Liver (tissue), 9 donors: ENCODE data around the gene SLC11A1. TPM values are rescaled to one million over a fixed set of nuclear protein-coding genes. Genes with fewer than 3 reads are reported as not detected.

Experiments
- DNase-seq: peaks from one replicate; pipeline ENCODE4 v3.0.0-alpha.2; 2017; ENCODE audit warnings: low spot score
- H3K27ac ChIP-seq, 2 donors: one replicate each; pipeline ENCODE4 v1.7.0; 2013; ENCODE audit warnings: inconsistent platforms in 2 of 2, low read length in 2 of 2, control low read depth in 1 of 2, low read depth in 1 of 2, mild to moderate bottlenecking in 1 of 2
- H3K27me3 ChIP-seq, 4 donors: one replicate each; pipeline versions ENCODE4 v1.6.1 to v1.7.0; 2013; ENCODE audit warnings: low read length in 3 of 4, inconsistent platforms in 1 of 4, mild to moderate bottlenecking in 1 of 4, moderate library complexity in 1 of 4; ENCODE audit not compliant: control insufficient read depth in 4 of 4, insufficient read depth in 4 of 4
- H3K36me3 ChIP-seq, 4 donors: one replicate each; pipeline versions ENCODE4 v1.6.1 to v1.7.0; 2013; ENCODE audit warnings: low read length in 3 of 4, mild to moderate bottlenecking in 3 of 4, low read depth in 1 of 4, moderate library complexity in 1 of 4; ENCODE audit not compliant: control insufficient read depth in 4 of 4, insufficient read depth in 3 of 4
- H3K4me1 ChIP-seq, 4 donors: one replicate each; pipeline versions ENCODE4 v1.6.1 to v1.7.0; 2013; ENCODE audit warnings: low read length in 3 of 4, mild to moderate bottlenecking in 3 of 4, moderate library complexity in 1 of 4; ENCODE audit not compliant: control insufficient read depth in 4 of 4, insufficient read depth in 4 of 4
- H3K4me3 ChIP-seq, 3 donors: one replicate each; pipeline versions ENCODE4 v1.6.1 to v1.7.0; 2013; ENCODE audit warnings: low read length in 3 of 3, control low read depth in 1 of 3, low read depth in 1 of 3, mild to moderate bottlenecking in 1 of 3
- H3K9ac ChIP-seq, 2 donors: one replicate each; pipeline ENCODE4 v1.7.0; 2013; ENCODE audit warnings: low read length in 2 of 2, mild to moderate bottlenecking in 2 of 2, moderate library complexity in 2 of 2, control low read depth in 1 of 2, low read depth in 1 of 2
- H3K9me3 ChIP-seq, 4 donors: one replicate each; pipeline versions ENCODE4 v1.6.1 to v1.7.0; 2013; ENCODE audit warnings: low read length in 3 of 4; ENCODE audit not compliant: control insufficient read depth in 4 of 4
- ATF3 ChIP-seq: IDR thresholded peaks from 2 replicates; pipeline ENCODE4 v1.6.1; 2016; ENCODE audit warnings: antibody characterized with exemption
- FOXA1 ChIP-seq: IDR thresholded peaks from 2 replicates; pipeline ENCODE4 v1.6.1; 2016; ENCODE audit warnings: antibody characterized with exemption
- FOXA2 ChIP-seq: IDR thresholded peaks from 2 replicates; pipeline ENCODE4 v1.6.1; 2016; ENCODE audit warnings: antibody characterized with exemption
- HNF4A ChIP-seq, 2 donors: conservative IDR thresholded peaks; 2 replicates each; pipeline ENCODE4 v1.6.1; 2016; ENCODE audit warnings: antibody characterized with exemption in 2 of 2, mild to moderate bottlenecking in 2 of 2
- RAD21 ChIP-seq, 2 donors: IDR thresholded peaks; 2 replicates each; pipeline ENCODE4 v1.6.1; 2016; ENCODE audit warnings: antibody characterized with exemption in 2 of 2, mild to moderate bottlenecking in 2 of 2
- RXRA ChIP-seq, 2 donors: IDR thresholded peaks; 2 replicates each; pipeline ENCODE4 v1.6.1; 2017 to 2018; ENCODE audit warnings: antibody characterized with exemption in 2 of 2, mild to moderate bottlenecking in 1 of 2
- SP1 ChIP-seq: IDR thresholded peaks from 2 replicates; pipeline ENCODE4 v1.6.1; 2018; ENCODE audit warnings: antibody characterized with exemption, mild to moderate bottlenecking
- ZBTB33 ChIP-seq: IDR thresholded peaks from 2 replicates; pipeline ENCODE4 v1.6.1; 2016; ENCODE audit warnings: antibody characterized with exemption
- WGBS: extraction: QIAGEN DNeasy Blood & Tissue Kit; methylation state at CpG from one replicate; pipeline ENCODE4 v1.1.7; 2013; 5-methylcytosine and 5-hydroxymethylcytosine counted together
- polyA plus RNA-seq, 2 donors: library from polyadenylated mRNA; stranded (reverse) in 1 of 2; unstranded in 1 of 2; fragments of 200-250 nt in 1 of 2; fragments of >200 nt in 1 of 2; fragmentation: Nextera tagmentation in 1 of 2; extraction: Ambion mirVana in 1 of 2; gene quantifications; one replicate each; pipeline versions ENCODE4 v1.2.1 to v1.2.3, GENCODE V29; 2013 to 2015
- total RNA-seq, 2 donors: library from RNA; depleted of rRNA; stranded (reverse); fragments of >200 nt; gene quantifications; one replicate each; pipeline ENCODE4 v1.2.3, GENCODE V29; 2014
- TF ChIP-seq, protein P1 (sequence below): fragments of 150-350 bp; IDR thresholded peaks from 2 replicates; pipeline ENCODE4 v1.5.1; 2017; ENCODE audit warnings: improper control_type of control experiment, low read depth, low read length; ENCODE audit not compliant: missing input control
- donor health status: healthy.
- donor health status: healthy.
- donor health status: healthy.
- donor health status: healthy.
- donor health status: healthy.

Gene SLC11A1
- total and polyA plus RNA-seq, 4 donors: 1.4 to 23.0 (median 3.2) TPM

DNA sequence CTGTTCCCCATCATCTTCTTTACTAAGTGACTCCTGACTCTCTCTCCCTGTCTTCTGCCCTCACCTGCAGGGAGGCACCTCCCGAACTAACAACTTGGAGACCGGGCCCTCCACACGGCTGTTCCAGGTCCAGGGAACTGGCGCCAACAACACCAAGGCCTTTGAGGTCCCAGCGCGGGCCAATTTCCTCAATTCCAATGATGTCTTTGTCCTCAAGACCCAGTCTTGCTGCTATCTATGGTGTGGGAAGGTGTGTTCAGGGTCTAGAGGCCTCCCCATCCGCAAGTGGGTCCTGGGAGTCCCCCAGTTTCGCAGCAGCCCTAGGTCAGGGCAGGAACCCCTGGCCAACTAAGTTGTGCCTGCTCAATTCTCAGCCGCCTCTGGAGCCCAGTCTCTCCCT lies 52.4 kb downstream of the SLC11A1 start:
- no peaks in the 10 kb centered on the region for H3K9me3 ChIP-seq
- TF ChIP-seq ATF3 (no peak), RAD21 (IDR thresholded peaks at IDR 0.05) (no peak), FOXA1 (no peak), SP1 (no peak), FOXA2 (no peak), RXRA (IDR thresholded peaks at IDR 0.05) (no peak), ZBTB33 (no peak)
- TF ChIP-seq, protein P1, sequence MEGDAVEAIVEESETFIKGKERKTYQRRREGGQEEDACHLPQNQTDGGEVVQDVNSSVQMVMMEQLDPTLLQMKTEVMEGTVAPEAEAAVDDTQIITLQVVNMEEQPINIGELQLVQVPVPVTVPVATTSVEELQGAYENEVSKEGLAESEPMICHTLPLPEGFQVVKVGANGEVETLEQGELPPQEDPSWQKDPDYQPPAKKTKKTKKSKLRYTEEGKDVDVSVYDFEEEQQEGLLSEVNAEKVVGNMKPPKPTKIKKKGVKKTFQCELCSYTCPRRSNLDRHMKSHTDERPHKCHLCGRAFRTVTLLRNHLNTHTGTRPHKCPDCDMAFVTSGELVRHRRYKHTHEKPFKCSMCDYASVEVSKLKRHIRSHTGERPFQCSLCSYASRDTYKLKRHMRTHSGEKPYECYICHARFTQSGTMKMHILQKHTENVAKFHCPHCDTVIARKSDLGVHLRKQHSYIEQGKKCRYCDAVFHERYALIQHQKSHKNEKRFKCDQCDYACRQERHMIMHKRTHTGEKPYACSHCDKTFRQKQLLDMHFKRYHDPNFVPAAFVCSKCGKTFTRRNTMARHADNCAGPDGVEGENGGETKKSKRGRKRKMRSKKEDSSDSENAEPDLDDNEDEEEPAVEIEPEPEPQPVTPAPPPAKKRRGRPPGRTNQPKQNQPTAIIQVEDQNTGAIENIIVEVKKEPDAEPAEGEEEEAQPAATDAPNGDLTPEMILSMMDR: no peak
- H3K9ac ChIP-seq: no peak overlapping the region
- H3K27ac ChIP-seq: no peak overlapping the region
- peaks cover 0 to 62% (median 16%) of the 10 kb centered on the region in 4 donors for H3K36me3 ChIP-seq
- no peaks in the 10 kb centered on the region for H3K27me3 ChIP-seq
- no peak overlapping the region for H3K4me3 ChIP-seq
- DNase-seq: no peak
- peaks cover 0 to 7% (median 5%) of the 10 kb centered on the region in 4 donors for H3K4me1 ChIP-seq
- 96% methylated on average over 9 of the region's 9 CpGs for WGBS

GRCh38 chr2:218435003-218435982 lies 53.2 kb downstream of the SLC11A1 start:
- H3K4me3 ChIP-seq: no peak overlapping the region
- no peak overlapping the region for H3K27ac ChIP-seq
- H3K4me1 ChIP-seq: peaks cover 0 to 7% (median 5%) of the 10 kb centered on the region in 4 donors

More at GRCh38 chr2:218435003-218435982, 53.2 kb downstream of the SLC11A1 start:
- peaks cover 0 to 62% (median 16%) of the 10 kb centered on the region in 4 donors for H3K36me3 ChIP-seq
- TF ChIP-seq, protein P1: no peak
- TF ChIP-seq HNF4A (conservative IDR thresholded peaks at IDR 0.05) (no peak), RXRA (IDR thresholded peaks at IDR 0.05) (peak in 1 of 2 donors; percentile 68)
- H3K27me3 ChIP-seq: no peaks in the 10 kb centered on the region
- no peak overlapping the region for H3K9ac ChIP-seq
- no peak for DNase-seq
- WGBS: 92% methylated on average over 11 of the region's 11 CpGs
- H3K9me3 ChIP-seq: no peaks in the 10 kb centered on the region
